Erythroblast (primary cell): Measurements from ENCODE around the gene LARGE1.

ENCODE experiments used
- DNase-seq, 2 experiments: peaks; one replicate each; lab custom pipeline; 2025; lab: John Stamatoyannopoulos, UW
- GATA1 ChIP-seq: IDR thresholded peaks from 2 replicates; pipeline ENCODE4 v1.6.1; 2011; ENCODE audit warnings: low read depth, mild to moderate bottlenecking, control low read depth, low read length, moderate library complexity
- POLR2A ChIP-seq: IDR thresholded peaks from 2 replicates; pipeline ENCODE4 v1.6.1; 2011; ENCODE audit warnings: mild to moderate bottlenecking, low read length

The LARGE1 gene

DNA sequence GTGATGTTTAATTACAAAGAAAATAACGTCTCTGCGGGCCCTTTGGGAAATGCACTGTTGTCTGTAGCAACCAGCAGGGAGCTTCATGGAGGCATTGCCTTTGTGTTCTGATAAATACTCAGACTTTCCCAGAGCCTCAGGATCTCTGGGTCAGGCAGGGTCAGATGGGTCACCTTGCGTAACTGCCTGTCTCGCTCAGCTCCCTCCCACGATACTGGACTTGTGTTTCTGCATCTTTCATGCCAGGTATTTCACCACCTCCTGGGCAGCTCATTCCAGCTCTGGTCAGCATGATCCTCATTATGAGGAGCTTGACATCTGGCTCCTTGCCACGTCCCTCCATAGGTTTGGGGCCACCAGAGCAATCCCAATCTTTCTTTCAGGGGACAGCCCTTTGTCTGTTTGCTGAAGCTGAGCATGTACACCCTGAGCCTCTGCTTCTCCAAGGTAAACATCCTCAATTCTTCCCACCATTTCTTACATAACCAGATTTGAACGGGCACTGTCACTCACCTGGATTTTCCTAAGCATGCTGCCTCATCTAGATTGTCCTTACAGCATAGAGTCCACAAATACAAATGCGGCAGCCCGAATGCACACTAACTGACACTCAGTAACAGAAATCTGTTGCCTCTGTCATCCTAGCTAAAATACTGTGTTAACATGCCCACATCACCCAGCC is 162.3 kb downstream of the LARGE1 start:
- no peak for TF ChIP-seq GATA1
- TF ChIP-seq POLR2A: no peak
- DNase-seq: no peak

DNA sequence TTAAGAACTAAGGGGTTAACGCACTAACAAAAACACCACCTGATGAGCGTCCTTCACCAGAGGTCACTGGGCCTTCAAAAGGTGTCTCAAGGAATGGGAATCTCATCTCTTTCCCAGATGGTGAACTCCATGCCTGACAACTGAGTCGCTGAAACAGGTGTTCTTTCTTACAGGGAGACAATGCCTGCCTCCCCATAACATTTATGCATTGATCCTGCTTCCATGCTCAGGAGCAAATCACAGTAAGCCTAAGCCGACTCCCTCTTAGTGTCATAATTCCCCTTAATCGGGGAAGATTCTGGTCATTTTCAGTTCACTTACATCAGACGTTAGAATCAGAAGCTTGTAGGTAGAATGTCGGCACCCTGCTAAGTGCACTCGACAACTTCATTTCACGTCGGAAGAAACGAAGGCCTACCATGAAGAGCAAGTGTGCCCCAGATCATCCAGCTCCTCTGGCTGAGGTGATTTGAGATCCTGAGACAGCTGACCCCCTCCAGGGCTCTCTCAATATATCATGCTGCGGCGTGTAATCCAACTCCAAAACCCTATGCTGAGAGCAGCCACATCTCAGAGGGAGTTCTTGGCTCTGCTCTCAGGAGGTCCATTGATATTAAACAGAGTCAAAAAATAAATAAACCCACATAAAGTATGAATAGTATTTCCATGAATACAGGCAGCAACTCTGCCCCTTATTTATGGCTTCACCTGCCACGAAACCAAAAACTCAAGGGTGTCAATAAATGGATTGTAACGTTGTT is 163.1 kb downstream of the LARGE1 start:
- DNase-seq: no peak
- TF ChIP-seq GATA1: no peak
- no peak for TF ChIP-seq POLR2A

DNA sequence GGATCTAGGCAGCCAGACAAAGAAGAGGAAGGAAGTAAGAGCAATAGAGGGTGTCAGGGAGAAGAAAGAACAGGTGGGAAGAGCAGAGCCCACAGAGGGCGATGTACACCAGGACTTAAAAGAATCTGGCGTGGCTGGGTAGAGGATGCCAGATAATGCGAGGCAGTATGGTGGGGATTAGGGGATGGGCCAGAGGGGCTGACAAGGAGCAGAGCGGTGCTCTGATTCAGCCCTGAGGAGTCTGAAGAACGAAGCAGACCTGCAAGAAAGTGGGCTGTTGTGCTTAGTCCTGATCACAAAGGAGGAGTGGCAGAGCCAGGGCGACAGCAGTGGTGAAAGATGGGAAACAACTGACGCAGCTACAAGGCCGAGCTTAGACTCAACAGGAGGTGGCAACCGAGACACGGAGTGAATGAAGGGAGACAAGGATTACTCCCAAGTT is 163.7 kb downstream of the LARGE1 start:
- no peak for TF ChIP-seq POLR2A
- no peak for TF ChIP-seq GATA1
- no peak for DNase-seq

DNA sequence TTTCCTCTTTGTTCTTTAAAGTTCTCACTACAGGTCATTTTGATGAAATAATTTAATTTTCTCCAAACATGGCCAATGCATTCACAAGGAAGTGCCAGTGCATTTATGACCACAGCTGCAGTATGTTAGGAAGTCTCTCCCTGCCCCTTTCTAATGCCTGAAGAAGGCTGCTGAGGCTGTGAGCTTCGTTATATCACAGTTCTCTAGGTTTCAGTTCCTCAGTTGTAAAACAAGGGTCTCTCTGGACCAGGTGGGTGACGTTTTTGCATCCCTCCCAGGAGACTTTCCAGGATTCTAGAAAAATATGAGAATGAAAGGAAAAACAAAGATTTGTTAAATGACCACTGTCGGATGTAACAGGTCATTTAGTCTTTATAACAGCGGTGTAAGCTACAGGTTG is 171.6 kb downstream of the LARGE1 start:
- TF ChIP-seq POLR2A (no peak), GATA1 (no peak)
- no peak for DNase-seq

DNA sequence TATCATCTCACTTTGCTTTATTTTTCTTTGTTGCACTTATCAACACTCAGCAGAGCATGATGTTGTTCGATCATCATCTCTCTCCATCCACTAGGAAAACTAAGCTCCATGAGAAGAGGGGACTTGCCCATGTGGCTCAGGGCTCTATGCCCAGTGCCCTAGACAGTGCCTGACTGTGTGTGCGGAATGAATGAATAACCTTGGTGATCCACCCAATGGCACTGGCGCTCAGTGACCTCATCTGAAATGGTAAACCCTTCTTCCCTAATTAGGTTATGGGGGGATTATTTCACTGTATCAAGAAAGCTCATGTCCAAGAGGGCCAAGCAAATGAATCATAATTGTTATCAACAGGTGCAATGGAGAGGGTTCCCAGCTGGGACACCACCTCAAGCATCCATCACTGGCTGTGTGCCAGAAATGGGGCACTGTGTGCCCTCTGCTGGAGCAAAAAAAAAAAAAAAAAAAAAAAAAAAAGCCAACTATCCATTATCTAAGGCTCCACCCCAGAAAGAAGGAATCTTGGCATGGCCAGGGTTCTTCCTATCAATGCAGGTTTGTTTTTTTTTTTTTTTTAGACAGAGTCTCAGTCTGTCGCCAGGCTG is 172.6 kb downstream of the LARGE1 start:
- no peak for TF ChIP-seq POLR2A
- TF ChIP-seq GATA1: no peak
- no peak for DNase-seq

DNA sequence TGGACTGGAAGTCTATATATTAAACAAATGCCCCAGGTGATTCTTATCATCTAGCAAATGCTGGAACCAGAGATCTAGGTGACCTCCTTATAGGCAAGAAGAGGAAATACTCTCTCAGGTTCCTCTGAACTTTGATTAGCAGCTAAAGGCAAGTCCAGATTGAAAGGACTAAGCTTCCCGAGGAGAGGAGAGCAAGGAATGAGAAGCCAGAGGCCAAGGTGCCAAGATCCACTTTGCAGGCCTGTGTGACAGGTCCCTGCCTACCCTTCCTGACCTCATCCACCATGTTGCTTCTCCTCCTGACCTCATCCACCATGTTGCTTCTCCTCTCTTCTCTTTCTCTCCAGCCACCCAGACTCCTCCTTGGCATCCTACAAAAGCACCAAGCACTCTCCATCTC is 173.2 kb downstream of the LARGE1 start:
- TF ChIP-seq GATA1 (no peak), POLR2A (no peak)

DNA sequence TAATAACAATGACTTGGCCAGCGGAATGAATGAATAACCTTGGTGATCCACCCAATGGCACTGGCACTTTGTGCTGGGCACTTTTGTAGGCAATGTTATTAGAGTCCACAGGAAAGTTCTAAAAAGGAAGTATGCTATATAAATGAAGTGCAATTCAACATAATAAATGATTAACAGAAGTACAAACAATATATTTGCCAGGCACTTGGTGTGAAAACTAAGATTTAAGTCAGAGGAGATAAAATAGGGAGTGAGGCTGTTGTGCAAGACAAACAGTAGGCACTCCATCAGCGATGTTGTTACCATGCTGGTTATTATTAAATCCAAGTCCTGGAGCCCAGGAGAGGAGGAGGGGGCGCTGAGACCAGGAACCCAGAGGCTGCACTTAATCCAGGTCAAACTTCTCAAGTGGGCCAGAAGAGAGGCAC is 173.8 kb downstream of the LARGE1 start:
- no peak for TF ChIP-seq GATA1
- TF ChIP-seq POLR2A: no peak
- DNase-seq: no peak

More for the DNA sequence above, 173.2 kb downstream of the LARGE1 start:
- no peak for DNase-seq

DNA sequence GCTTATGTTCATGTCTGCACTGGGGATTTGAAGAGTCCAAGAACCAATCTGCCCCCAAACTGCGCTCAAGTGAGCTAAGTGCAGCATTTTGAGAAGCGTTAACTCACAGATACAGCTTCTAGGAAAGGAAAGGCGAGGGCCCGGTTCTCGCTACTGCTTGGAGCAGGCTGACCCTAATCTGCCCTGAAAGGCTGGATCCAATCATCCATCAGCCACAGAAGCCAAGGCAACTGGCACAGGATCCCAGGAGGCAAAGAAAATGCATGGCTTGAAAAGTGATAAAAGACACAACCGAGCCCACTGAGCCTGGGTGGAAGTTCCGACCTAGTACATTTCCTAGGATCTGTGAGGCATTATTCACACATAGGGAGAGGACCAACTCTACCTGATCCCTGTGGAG is 174.8 kb downstream of the LARGE1 start:
- DNase-seq: no peak
- TF ChIP-seq POLR2A: no peak
- TF ChIP-seq GATA1: no peak

DNA sequence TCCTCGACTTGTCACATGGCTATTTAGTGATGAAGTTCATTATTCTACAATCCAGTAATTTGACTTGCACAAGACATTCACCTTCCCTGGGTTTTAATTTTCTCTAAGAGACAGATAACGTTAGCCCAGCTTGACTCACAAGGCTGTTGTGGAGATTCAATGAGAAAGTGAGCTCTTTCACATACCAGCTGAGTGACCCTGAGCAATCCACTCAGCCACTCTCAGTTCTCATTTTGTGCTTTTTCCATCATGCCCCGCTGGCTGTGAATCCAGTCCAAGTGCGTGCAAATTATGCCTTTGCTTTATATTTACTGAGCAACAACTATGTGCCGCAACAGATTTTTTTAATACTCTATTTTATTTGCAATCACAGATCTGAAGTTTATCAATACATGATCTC is 176.5 kb downstream of the LARGE1 start:
- TF ChIP-seq POLR2A (no peak), GATA1 (no peak)
- DNase-seq: no peak

DNA sequence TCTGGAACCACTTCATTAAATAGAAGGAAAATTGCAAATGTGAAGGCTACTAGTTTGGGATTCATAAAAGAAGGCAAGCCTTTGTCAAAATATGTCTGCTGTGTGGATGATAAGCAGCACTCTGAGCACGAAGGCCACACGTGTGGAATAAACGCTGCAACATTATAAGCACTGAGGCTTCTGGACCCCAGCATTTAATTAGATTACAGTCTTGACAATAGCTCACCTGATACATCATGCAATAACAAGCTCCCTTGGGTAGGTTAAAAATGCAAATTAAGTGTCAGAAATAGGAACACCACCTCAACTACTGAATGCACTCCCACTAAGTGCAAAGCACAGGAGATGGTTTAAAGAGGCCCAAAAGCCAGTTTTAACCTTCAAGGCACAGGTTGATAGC is 179.3 kb downstream of the LARGE1 start:
- TF ChIP-seq POLR2A (no peak), GATA1 (no peak)
- DNase-seq: no peak

DNA sequence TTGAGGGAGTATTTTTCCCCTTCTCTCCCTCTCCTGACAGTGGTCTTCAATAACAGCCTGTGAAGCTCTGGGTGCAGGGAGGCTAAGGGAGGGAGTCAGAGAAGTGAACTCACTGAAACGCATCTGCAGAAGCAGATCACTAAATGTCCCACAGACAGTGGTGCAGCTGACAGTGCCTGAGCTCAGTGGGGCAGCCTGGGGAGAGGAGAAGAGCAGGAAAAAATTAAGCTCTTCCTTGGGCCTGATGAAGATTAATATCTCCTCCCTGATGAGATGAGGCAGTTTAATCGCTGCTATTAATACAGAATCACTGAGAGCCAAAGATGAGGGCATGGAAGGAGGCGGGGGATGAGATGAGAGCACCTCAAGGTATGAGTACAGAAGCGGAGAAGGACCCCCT is 180.8 kb downstream of the LARGE1 start:
- no peak for TF ChIP-seq POLR2A
- TF ChIP-seq GATA1: no peak
- no peak for DNase-seq

DNA sequence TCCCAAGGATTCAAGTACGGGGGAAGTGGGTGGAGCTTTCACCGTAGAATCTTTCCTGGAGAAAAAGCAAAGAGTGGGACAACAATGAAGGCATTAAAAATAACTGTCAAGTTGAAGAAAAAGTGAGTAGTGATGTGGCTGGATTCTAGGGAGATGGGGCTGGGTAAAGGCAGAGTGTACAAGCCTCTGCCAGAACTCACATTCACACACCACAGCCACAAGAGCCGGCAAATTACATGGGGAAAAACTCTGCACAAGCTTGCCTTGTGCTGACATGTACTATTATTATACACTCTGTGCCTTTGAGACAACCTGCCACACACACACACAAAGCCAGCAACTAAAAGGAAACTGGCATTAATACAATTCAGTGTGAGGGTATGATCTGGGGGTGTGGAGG is 182.6 kb downstream of the LARGE1 start:
- TF ChIP-seq GATA1: no peak
- no peak for TF ChIP-seq POLR2A
- no peak for DNase-seq

DNA sequence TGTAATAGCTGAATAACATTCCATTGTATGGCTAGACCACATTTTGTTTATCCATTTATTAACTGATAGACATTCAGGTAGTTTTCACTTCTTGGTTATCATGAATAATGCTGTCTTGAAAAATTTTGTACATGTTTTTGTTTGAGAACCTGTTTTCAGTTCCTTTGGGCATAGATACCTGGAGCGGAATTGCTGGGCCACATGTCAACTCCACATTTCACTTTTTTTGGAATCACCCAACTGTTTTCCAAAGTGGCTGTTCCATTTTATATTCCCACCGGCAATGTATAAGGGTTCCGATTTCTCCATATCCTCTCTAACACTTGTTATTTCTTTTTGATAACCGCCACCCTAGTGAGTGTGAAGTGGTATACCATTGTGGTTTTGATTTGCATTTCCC is 184.3 kb downstream of the LARGE1 start:
- TF ChIP-seq GATA1 (no peak), POLR2A (no peak)
- no peak for DNase-seq

DNA sequence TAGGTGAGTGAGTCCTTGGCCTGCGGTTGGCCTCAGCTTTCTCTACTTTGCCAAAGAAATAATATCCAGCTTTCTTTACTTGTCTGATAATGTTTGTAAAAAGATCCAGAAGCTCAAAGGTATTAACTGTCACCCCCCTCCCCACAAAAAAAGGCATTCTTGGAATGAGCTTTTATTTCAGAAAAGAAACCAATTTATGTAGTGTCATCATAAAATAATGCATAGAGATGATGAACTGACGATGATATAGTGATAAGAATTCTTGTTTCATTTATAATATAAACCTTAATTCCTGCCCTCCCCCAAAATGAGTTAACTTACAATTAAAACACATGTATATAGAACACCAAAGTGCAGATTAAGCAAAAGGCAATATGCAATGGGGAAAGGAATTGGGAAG is 191.4 kb downstream of the LARGE1 start:
- no peak for TF ChIP-seq GATA1
- no peak for TF ChIP-seq POLR2A
- no peak for DNase-seq
